GM12878 (cell line): ENCODE data around the gene ELMO3. TPM values are rescaled to one million over a fixed set of nuclear protein-coding genes. Genes with fewer than 3 reads are reported as not detected.

Source experiments
- ASH2L ChIP-seq: fragments of 300-600, 200-600 bp; sonication (generic); IDR thresholded peaks from 2 replicates; pipeline ENCODE4 v1.6.1; 2017; ENCODE audit warnings: low read depth, mild to moderate bottlenecking, borderline replicate concordance
- BHLHE40 ChIP-seq, 2 experiments: fragments of 450-650 bp in 1 of 2; IDR thresholded peaks; 2 replicates each; pipeline ENCODE4 v1.6.1; 2011 to 2017; ENCODE audit warnings: low read depth in 2 of 2, borderline replicate concordance in 1 of 2, improper control_type of control experiment in 1 of 2, low read length in 1 of 2, mild to moderate bottlenecking in 1 of 2
- CBX3 ChIP-seq: fragments of 200-600 bp; sonication (generic); IDR thresholded peaks from 2 replicates; pipeline ENCODE4 v1.6.1; 2016; ENCODE audit warnings: low read depth, borderline replicate concordance
- CHD2 ChIP-seq: IDR thresholded peaks from 2 replicates; pipeline ENCODE4 v1.6.1; 2011; ENCODE audit warnings: low read depth, low read length, improper control_type of control experiment, borderline replicate concordance
- MTA2 ChIP-seq: fragments of 450-650 bp; IDR thresholded peaks from 2 replicates; pipeline ENCODE4 v1.6.1; 2016; ENCODE audit warnings: low read depth, mild to moderate bottlenecking, moderate library complexity
- NR2C1 ChIP-seq: fragments of 450-650 bp; IDR thresholded peaks from 2 replicates; pipeline ENCODE4 v1.6.1; 2017; ENCODE audit warnings: antibody characterized with exemption, mild to moderate bottlenecking, moderate library complexity
- POU2F2 ChIP-seq: IDR thresholded peaks from 3 replicates; pipeline ENCODE4 v1.6.1; 2011; ENCODE audit warnings: low read depth, mild to moderate bottlenecking, low read length, borderline replicate concordance
- SMAD1 ChIP-seq: fragments of 450-650 bp; IDR thresholded peaks from 2 replicates; pipeline ENCODE4 v1.6.1; 2018; ENCODE audit warnings: mild to moderate bottlenecking, low read depth; ENCODE audit not compliant: partially characterized antibody
- TAF1 ChIP-seq: IDR thresholded peaks from 2 replicates; pipeline ENCODE4 v1.6.1; 2011; ENCODE audit warnings: mild to moderate bottlenecking, low read depth, low read length, borderline replicate concordance
- ZBTB33 ChIP-seq: fragments of 450-650 bp; IDR thresholded peaks from 2 replicates; pipeline ENCODE4 v1.6.1; 2017; ENCODE audit warnings: mild to moderate bottlenecking
- ZNF207 ChIP-seq: fragments of 450-650 bp; IDR thresholded peaks from 2 replicates; pipeline ENCODE4 v1.6.1; 2014; ENCODE audit warnings: antibody characterized with exemption, mild to moderate bottlenecking, borderline replicate concordance
- ZNF622 ChIP-seq: fragments of 450-650 bp; IDR thresholded peaks from 2 replicates; pipeline ENCODE4 v1.6.1; 2017; ENCODE audit warnings: mild to moderate bottlenecking, inconsistent platforms
- polyA plus RNA-seq, 11 experiments: library from polyadenylated mRNA; depleted of rRNA in 4 of 11; unstranded in 6 of 11; stranded (reverse) in 5 of 11; fragments of >200 nt; fragmentation: Nextera tagmentation in 4 of 11; fragmentation: Illumina TruSeq in 1 of 11; extraction: Ambion mirVana in 4 of 11; extraction: Trizol in 1 of 11; gene quantifications; 1 replicate in 1 of 11; 2 replicates in 10 of 11; pipeline versions ENCODE4 v1.2.1 to v1.2.3, GENCODE V29; 2011 to 2016; ENCODE audit warnings: inconsistent platforms in 2 of 11, missing spikeins in 2 of 11, low read depth in 1 of 11
- total RNA-seq, 4 experiments: library from RNA; depleted of rRNA in 3 of 4; stranded (reverse); fragments of >200 nt in 3 of 4; fragmentation: Illumina TruSeq in 1 of 4; extraction: Trizol in 1 of 4; gene quantifications; 2 replicates each; pipeline versions ENCODE4 v1.2.1 to v1.2.3, GENCODE V29; 2013 to 2021
- TF ChIP-seq, protein P1 (sequence below): IDR thresholded peaks from 2 replicates; pipeline ENCODE4 v1.6.1; 2012; ENCODE audit warnings: low read length, inconsistent platforms
- TF ChIP-seq, protein P2 (sequence below): IDR thresholded peaks from 2 replicates; pipeline ENCODE4 v1.6.1; 2011; ENCODE audit warnings: low read depth, mild to moderate bottlenecking, low read length, moderate library complexity, borderline replicate concordance; ENCODE audit errors: extremely low read depth
- TF ChIP-seq, protein P3 (sequence below): IDR thresholded peaks from 2 replicates; pipeline ENCODE4 v1.6.1; 2012; ENCODE audit warnings: improper control_type of control experiment, low read depth, low read length; ENCODE audit not compliant: insufficient replicate concordance
- TF ChIP-seq, protein P4 (sequence below): IDR thresholded peaks from 2 replicates; pipeline ENCODE4 v1.6.1; 2011; ENCODE audit warnings: borderline replicate concordance, low read depth, mild to moderate bottlenecking, moderate library complexity, low read length; ENCODE audit not compliant: insufficient read depth, poor library complexity, severe bottlenecking

Gene ELMO3
- total and polyA plus RNA-seq, 10 of the 15 experiments (the other 5 are each of a cell fraction or from before 2014, with no cell fraction given) = 0.05 to 4.7 (median 0.96) TPM; not detected in 1

GRCh38 chr16:67158637-67159600, 40.0 kb upstream of the ELMO3 start (continued):
- TF ChIP-seq, protein P1, sequence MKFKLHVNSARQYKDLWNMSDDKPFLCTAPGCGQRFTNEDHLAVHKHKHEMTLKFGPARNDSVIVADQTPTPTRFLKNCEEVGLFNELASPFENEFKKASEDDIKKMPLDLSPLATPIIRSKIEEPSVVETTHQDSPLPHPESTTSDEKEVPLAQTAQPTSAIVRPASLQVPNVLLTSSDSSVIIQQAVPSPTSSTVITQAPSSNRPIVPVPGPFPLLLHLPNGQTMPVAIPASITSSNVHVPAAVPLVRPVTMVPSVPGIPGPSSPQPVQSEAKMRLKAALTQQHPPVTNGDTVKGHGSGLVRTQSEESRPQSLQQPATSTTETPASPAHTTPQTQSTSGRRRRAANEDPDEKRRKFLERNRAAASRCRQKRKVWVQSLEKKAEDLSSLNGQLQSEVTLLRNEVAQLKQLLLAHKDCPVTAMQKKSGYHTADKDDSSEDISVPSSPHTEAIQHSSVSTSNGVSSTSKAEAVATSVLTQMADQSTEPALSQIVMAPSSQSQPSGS = no peak
- TF ChIP-seq, protein P2, sequence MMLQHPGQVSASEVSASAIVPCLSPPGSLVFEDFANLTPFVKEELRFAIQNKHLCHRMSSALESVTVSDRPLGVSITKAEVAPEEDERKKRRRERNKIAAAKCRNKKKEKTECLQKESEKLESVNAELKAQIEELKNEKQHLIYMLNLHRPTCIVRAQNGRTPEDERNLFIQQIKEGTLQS = no peak
- TF ChIP-seq NR2C1 = no peak
- TF ChIP-seq ZNF622 = no peak
- TF ChIP-seq ZBTB33 = no peak
- TF ChIP-seq POU2F2 = no peak; the same call in 2 of the 3 replicates
- no peak for TF ChIP-seq TAF1
- TF ChIP-seq MTA2 = 0 out of 2 replicates have a peak, but pooled peaks have one; percentile 32
- TF ChIP-seq, protein P3, sequence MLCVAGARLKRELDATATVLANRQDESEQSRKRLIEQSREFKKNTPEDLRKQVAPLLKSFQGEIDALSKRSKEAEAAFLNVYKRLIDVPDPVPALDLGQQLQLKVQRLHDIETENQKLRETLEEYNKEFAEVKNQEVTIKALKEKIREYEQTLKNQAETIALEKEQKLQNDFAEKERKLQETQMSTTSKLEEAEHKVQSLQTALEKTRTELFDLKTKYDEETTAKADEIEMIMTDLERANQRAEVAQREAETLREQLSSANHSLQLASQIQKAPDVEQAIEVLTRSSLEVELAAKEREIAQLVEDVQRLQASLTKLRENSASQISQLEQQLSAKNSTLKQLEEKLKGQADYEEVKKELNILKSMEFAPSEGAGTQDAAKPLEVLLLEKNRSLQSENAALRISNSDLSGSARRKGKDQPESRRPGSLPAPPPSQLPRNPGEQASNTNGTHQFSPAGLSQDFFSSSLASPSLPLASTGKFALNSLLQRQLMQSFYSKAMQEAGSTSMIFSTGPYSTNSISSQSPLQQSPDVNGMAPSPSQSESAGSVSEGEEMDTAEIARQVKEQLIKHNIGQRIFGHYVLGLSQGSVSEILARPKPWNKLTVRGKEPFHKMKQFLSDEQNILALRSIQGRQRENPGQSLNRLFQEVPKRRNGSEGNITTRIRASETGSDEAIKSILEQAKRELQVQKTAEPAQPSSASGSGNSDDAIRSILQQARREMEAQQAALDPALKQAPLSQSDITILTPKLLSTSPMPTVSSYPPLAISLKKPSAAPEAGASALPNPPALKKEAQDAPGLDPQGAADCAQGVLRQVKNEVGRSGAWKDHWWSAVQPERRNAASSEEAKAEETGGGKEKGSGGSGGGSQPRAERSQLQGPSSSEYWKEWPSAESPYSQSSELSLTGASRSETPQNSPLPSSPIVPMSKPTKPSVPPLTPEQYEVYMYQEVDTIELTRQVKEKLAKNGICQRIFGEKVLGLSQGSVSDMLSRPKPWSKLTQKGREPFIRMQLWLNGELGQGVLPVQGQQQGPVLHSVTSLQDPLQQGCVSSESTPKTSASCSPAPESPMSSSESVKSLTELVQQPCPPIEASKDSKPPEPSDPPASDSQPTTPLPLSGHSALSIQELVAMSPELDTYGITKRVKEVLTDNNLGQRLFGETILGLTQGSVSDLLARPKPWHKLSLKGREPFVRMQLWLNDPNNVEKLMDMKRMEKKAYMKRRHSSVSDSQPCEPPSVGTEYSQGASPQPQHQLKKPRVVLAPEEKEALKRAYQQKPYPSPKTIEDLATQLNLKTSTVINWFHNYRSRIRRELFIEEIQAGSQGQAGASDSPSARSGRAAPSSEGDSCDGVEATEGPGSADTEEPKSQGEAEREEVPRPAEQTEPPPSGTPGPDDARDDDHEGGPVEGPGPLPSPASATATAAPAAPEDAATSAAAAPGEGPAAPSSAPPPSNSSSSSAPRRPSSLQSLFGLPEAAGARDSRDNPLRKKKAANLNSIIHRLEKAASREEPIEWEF = no peak
- TF ChIP-seq, protein P4, sequence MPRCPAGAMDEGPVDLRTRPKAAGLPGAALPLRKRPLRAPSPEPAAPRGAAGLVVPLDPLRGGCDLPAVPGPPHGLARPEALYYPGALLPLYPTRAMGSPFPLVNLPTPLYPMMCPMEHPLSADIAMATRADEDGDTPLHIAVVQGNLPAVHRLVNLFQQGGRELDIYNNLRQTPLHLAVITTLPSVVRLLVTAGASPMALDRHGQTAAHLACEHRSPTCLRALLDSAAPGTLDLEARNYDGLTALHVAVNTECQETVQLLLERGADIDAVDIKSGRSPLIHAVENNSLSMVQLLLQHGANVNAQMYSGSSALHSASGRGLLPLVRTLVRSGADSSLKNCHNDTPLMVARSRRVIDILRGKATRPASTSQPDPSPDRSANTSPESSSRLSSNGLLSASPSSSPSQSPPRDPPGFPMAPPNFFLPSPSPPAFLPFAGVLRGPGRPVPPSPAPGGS = no peak
- TF ChIP-seq ASH2L = no peak
- no peak for TF ChIP-seq CBX3
- peak; percentile 58 to 72; a peak in 2 of 4 replicates for TF ChIP-seq BHLHE40 (IDR thresholded peaks at IDR 0.05; ENCODE audit: borderline replicate concordance in 1 of 2, low read depth in 2 of 2, low read length in 1 of 2)
- TF ChIP-seq SMAD1 = no peak
- no peak for TF ChIP-seq ZNF207
- no peak; the same call in 1 of the 2 replicates for TF ChIP-seq CHD2
